Fibroblast of mammary gland (primary cell): ENCODE results near the gene PIN4.
"Not testable (repeated sequence)": the region's sequence is repeated elsewhere in the genome, so short reads cannot be mapped to it uniquely, and the experiment has no call there.

Experiments
- DNase-seq: peaks from one replicate; pipeline ENCODE4 v3.0.0-alpha.2; 2010; ENCODE audit warnings: low read depth
- H3K4me3 ChIP-seq: 2 replicates; pipeline ENCODE4 v1.5.1; 2011; ENCODE audit warnings: low read depth, mild to moderate bottlenecking, low read length, moderate library complexity; ENCODE audit not compliant: control insufficient read depth
- TF ChIP-seq, protein P1 (sequence below): conservative IDR thresholded peaks from 2 replicates; pipeline ENCODE4 v1.5.1; 2011; ENCODE audit warnings: low read depth, low read length, inconsistent platforms; ENCODE audit not compliant: control insufficient read depth, insufficient read depth

Gene PIN4

DNA sequence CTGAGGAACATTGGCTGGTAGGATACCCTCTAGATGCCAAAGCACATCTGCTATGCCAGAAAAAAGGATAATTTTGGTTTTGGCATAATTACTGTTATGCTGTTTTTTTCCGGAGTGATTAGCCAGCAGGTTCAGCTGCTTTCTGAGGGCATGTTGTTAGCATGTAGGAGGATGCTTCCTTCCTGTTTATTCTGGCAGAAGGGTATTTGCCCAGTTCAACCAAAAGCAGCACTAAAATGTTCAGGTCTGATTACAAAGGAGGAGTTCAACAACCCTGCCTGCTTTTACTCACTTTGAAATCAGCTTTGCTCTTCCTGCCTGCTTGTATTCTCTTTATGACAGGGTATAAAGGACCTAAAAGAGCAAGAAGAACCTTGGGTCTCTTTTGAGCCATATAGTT, 35.4 kb downstream of the PIN4 start:
- DNase-seq = no peak
- H3K4me3 ChIP-seq = no peak overlapping the region
- TF ChIP-seq, protein P1, sequence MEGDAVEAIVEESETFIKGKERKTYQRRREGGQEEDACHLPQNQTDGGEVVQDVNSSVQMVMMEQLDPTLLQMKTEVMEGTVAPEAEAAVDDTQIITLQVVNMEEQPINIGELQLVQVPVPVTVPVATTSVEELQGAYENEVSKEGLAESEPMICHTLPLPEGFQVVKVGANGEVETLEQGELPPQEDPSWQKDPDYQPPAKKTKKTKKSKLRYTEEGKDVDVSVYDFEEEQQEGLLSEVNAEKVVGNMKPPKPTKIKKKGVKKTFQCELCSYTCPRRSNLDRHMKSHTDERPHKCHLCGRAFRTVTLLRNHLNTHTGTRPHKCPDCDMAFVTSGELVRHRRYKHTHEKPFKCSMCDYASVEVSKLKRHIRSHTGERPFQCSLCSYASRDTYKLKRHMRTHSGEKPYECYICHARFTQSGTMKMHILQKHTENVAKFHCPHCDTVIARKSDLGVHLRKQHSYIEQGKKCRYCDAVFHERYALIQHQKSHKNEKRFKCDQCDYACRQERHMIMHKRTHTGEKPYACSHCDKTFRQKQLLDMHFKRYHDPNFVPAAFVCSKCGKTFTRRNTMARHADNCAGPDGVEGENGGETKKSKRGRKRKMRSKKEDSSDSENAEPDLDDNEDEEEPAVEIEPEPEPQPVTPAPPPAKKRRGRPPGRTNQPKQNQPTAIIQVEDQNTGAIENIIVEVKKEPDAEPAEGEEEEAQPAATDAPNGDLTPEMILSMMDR = no peak

DNA sequence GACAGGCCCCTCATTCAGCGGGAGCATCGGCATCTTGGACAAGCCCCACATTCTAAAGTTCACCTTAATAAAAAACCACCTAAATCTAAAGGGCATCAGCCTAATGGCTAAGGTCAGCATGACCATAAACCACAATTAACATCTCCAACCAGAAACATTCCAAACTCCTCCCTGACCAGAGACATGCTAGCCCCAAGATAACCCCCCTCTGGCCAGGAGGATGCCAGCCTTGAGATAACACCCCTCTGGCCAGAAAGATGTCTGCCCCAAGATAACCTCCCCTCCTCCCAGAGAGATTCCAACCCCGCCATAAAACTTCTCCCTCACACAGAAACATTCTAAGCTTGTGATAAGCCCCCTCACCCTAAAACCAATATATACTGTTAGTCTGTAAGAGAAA, 38.8 kb downstream of the PIN4 start:
- DNase-seq, H3K4me3 ChIP-seq: not testable (repeated sequence)

DNA sequence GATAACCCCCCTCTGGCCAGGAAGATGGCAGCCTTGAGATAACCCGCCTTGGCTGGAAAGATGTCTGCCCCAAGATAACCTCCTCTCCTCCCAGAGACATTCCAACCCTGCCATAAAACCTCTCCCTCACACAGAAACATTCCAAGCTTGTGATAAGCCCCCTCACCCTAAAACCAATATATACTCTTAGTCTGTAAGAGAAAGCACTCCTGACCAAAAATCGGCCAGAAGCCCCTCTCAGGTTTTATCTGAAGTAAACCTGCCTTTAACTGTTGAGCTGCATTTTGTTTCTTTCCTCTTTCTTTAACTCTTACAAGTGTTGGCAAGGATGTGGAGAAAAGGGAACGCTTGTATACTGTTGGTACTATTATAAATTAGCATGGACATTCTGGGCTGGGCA, 48.7 kb downstream of the PIN4 start:
- DNase-seq = no peak
- H3K4me3 ChIP-seq = no peak overlapping the region
- TF ChIP-seq, protein P1 = no peak

DNA sequence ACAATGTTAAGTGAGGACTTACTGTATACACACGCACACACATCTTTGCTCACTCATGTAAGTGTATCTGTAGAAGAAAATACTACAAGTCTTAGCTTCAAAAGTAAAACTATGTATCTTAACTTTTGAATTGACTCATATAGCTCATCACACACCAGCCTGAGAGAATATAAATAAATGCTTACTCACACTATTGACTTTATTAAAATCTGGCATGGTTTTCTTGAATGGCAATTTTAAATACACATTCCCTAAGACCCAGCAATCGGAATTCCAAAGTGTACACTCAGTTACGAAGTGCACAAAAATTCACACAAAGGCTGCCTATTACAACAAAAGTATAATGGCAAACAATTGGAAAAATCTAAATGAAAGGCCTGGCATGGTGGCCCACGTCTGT, 55.3 kb downstream of the PIN4 start:
- no peak overlapping the region for H3K4me3 ChIP-seq
- DNase-seq = peak; percentile 24
- TF ChIP-seq, protein P1 = no peak

GRCh38 chrX:72238183-72238582, 56.6 kb downstream of the PIN4 start:
- H3K4me3 ChIP-seq = peak overlapping the region; percentile 65
- DNase-seq = no peak
- TF ChIP-seq, protein P1 = no peak

GRCh38 chrX:72238721-72239475, 57.3 kb downstream of the PIN4 start, which contains the start of gene ERCC6L:
Gene ERCC6L, minus strand, starts transcription at chrX:72239027. Its CDS starts 116 bp downstream, at chrX:72238911.
- peak within 1 kb of the TSS; percentile 65 for H3K4me3 ChIP-seq
- DNase-seq = peak; percentile 82
- TF ChIP-seq, protein P1 = no peak

GRCh38 chrX:72240976-72241375, 59.4 kb downstream of the PIN4 start:
- DNase-seq = no peak
- no peak overlapping the region for H3K4me3 ChIP-seq
- TF ChIP-seq, protein P1 = no peak
